Kidney capillary endothelial cell (primary cell): ENCODE results near the gene CNTNAP2.
"Not testable (repeated sequence)": the region's sequence is repeated elsewhere in the genome, so short reads cannot be mapped to it uniquely, and the experiment has no call there.

Experiments
- DNase-seq: peaks from one replicate; pipeline ENCODE4 v3.0.0-alpha.2; 2018; ENCODE audit warnings: low spot score

Gene CNTNAP2

GRCh38 chr7:146150153-146150552, 33.6 kb downstream of the CNTNAP2 start:
- no peak for DNase-seq

- DNase-seq: no peak
Measured at GRCh38 chr7:146172112-146172511, 55.5 kb downstream of the CNTNAP2 start.

GRCh38 chr7:146175716-146176115, 59.1 kb downstream of the CNTNAP2 start:
- DNase-seq: no peak

DNA sequence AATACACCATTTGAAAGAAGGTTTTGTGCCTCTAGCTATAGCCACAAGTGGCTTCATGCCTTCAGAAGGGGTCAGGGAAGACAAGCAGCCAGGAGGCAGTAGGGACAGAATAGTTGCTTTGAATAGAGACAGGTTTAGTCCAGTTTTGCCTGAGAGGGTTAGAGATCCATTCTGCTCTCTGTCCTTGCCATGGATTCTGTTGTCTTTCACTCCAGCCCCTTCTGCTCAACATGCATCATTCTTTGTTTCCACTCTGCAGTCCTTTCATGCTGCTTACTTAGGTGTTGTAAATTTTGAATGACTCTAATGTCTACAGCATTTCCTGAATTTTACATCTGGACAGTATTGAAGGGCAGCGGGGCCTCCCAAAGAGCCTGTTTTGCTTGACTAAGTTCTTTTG, 60.3 kb downstream of the CNTNAP2 start:
- DNase-seq: no peak

GRCh38 chr7:146177301-146177700, 60.7 kb downstream of the CNTNAP2 start:
- no peak for DNase-seq

DNA sequence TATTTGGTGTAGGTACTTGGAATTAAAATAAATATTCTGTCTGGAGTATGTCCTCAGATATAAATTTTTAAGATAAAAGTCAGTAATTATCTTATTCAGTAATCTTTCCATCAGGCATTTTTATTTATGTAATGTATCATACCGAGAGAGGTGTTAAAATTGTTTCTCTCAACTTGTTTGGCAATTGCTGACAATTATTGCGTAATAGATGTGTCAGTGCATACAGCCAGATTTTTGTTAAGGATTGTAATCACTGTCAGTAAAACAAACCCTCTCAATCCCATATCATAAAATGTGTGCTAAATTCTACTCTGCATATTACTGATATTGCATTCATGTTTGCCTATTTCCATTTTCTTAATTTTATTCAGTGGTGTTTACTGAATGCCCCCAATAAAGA, 69.2 kb downstream of the CNTNAP2 start:
- no peak for DNase-seq

- DNase-seq: not testable (repeated sequence)
Measured at GRCh38 chr7:146191428-146191827, 74.8 kb downstream of the CNTNAP2 start.

GRCh38 chr7:146201945-146202344, 85.3 kb downstream of the CNTNAP2 start:
- DNase-seq: no peak

- DNase-seq: no peak
Measured at GRCh38 chr7:146206270-146206669, 89.7 kb downstream of the CNTNAP2 start.

DNA sequence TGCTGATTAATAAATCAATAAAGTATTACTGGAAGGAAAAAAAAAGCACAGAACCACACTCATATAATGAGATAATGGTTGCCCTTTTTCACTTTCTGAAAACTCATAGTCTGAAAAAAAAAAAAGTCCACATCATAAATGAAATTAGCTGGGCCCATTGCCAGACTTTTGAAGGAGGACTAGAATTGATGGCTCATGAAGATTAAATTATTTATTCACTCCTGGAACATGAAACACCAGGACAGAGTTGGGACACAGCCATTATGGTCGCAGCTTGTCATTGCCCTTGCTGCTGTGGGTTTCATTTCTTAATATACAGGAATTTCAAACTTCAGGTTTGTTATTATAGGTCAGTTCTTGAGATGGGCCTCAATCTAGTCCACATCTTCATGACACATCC, 91.9 kb downstream of the CNTNAP2 start:
- no peak for DNase-seq

DNA sequence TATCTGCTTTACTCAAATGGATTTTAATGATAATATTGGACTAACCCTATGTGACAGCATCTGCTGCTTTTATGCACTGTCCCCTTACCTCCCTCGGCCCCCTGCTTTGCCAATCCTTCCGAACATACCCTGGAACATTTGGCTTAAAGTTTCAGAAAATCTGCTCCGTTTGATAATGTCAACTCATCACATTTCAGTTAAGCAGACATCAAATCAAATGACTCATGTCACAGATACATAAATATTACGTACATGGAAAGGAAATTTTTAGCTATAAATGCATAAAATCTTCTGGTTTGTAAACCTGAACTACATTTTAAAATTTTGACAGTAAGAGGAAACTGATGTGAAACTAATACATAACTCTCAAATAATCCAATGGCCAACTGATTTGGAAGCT, 98.2 kb downstream of the CNTNAP2 start:
- DNase-seq: no peak

DNA sequence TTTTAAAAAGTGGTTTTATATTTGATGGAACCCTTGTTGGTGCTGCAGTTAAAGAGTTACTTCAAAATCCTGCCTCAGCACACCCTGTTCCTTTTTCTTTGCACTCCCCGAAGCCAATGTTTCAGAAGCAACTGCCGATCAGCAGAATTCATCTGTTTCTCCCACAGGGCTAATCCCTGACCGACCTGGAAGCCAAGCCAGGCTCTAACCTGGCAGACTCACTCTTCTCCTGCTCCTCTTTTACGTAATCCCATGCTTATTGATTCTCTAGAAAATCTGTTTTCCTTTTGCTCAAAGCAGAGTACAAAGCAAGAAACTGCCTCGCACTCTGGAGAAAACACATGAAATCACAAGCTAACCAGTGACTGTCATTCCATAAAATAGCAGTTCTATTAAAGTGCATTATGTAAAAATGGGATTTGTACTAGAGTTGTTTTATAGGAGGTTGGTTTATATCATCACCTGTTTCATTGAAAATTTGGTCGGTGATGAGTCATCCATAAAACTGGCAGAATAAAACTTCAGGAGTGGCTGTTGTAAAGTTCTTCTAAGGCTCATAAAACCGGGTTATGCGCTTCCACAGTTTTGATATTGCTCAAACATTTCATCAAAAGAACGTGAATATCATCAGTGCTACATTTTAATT, 99.9 kb downstream of the CNTNAP2 start:
- no peak for DNase-seq

DNA sequence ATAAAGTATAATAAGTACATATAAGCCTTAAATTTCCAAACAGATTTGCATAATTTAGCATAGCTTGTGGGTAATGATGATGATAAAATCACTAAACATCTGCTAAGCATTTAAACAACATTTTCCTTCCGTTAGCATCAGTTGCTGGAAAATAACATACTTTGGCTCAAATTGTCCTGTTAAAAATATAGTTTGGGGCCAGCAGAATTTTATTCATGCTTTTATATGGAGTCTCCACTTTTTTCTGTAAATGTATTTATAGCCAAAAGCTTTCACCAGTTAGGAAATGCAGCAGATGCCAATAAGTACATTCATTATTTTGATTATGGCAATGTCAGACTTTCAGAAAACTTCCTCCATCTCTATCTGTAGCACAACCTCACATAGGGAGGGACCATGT, 107.2 kb downstream of the CNTNAP2 start:
- no peak for DNase-seq

DNA sequence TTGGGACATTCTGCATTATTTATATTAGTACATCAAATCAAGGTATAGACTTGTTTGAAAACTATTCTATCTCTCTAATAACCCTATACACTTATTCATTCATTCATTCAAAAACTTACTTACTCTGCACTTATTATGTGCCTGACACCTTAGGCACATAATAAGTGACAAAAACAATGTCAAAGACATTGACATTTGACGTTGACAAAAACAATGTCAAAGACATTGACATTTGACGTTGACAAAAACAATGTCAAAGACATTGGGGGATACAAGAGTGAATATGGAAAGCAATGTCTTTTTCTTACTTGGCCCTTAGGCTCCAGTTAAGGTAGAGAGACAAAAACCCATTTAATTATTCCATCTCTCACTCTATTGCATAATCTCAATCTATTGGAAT, 116.0 kb downstream of the CNTNAP2 start:
- DNase-seq: no peak

- DNase-seq: no peak
Measured at GRCh38 chr7:146235195-146235594, 118.6 kb downstream of the CNTNAP2 start.

GRCh38 chr7:146242661-146243060, 126.1 kb downstream of the CNTNAP2 start:
- DNase-seq: no peak

- not testable (repeated sequence) for DNase-seq
Measured at GRCh38 chr7:146247991-146248390, 131.4 kb downstream of the CNTNAP2 start.

DNA sequence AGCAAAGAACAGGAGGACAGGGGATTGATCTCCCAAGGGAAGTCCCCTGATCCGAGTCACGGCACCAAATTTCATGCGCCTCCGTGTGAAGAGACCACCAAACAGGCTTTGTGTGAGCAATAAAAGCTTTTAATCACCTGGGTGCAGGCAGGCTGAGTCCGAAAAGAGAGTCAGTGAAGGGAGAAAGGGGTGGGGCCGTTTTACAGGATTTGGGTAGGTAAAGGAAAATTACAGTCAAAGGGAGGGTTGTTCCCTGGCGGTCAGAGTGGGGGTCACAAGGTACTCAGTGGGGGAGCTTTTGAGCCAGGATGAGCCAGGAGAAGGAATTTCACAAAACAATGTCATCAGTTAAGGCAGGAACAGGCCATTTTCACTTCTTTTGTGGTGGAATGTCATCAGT, 132.1 kb downstream of the CNTNAP2 start:
- DNase-seq: not testable (repeated sequence)

DNA sequence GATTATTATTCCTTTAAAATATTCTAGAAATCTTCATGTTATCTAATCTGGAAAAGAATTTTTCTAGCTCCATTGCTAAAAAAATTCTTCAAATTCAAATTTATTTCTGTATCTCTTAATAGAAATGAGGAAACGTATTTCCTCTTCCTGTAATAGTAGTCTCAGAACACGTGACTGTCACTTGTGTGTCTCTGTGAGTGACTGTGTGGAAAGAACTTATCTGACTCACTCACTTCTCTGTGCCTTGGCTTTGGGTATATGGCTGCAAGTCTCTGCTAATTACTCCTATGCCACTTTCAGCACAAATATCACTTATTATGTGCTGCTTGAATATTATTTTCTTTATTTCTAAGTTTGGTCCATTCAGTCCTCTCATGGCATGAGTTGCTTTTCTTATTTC, 132.7 kb downstream of the CNTNAP2 start:
- DNase-seq: no peak

GRCh38 chr7:146255609-146256008, 139.0 kb downstream of the CNTNAP2 start:
- DNase-seq: no peak

- no peak for DNase-seq
Measured at GRCh38 chr7:146262527-146262926, 145.9 kb downstream of the CNTNAP2 start.

GRCh38 chr7:146276888-146277287, 160.3 kb downstream of the CNTNAP2 start:
- no peak for DNase-seq

DNA sequence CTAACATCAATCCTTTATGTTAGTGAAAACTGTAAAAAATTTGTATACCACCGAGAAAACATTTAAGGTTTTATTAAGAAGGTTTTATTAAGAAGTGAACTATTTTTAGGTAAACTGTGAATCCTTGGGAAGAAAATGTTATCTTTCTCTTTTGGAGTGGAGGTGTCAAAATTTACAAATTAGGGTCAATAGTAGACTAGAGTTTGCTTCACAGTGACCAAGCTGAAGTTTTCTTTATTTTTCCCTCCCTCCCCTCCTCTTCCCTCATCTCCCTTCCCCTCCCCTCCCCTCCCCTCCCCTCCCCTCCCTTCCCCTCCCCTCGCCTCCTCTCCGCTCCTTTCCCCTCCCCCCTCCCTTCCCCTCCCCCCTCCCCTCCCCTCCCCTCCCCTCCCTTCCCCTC, 168.8 kb downstream of the CNTNAP2 start:
- DNase-seq: no peak

DNA sequence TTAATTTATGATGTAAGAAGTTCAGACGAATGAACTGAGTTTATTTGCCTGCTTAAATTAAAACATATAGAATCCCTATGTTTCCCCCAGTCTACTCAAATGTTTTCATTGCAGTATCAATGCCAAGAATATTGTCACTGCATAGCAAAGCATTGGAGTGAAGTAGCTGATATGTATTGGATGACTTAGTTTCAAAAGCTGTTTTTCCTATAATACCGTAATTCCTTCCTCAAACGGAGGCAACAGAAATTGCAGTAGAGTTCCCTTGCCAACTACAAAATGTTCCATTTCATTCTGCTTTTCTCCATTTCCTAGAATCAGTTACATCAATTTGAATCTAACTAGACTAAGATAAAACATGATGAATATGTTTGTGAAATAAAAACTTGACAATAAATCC, 174.1 kb downstream of the CNTNAP2 start:
- no peak for DNase-seq

- no peak for DNase-seq
Measured at GRCh38 chr7:146291900-146292299, 175.3 kb downstream of the CNTNAP2 start.
